Ovary (tissue), 9 donors: ENCODE results near the gene ZNF337. TPM values are rescaled to one million over a fixed set of nuclear protein-coding genes. Genes with fewer than 3 reads are reported as not detected.
"Not testable (repeated sequence)": the region's sequence is repeated elsewhere in the genome, so short reads cannot be mapped to it uniquely, and the experiment has no call there.

Experiments used
- DNase-seq, 5 donors: peaks; one replicate each; pipeline ENCODE4 v3.0.0-alpha.2; 2019 to 2020
- H3K27ac ChIP-seq, 2 donors: fragments of 200-600 bp; one replicate each; pipeline versions ENCODE4 v1.5.1 to v1.8.0; 2019 to 2022
- H3K27me3 ChIP-seq: fragments of 200-600 bp; one replicate; pipeline ENCODE4 v1.8.0; 2022
- H3K36me3 ChIP-seq: fragments of 200-600 bp; sonication (generic); one replicate; pipeline ENCODE4 v1.5.1; 2019
- H3K4me1 ChIP-seq: one replicate; pipeline ENCODE4 v1.8.1; 2013; ENCODE audit warnings: mild to moderate bottlenecking, moderate library complexity; ENCODE audit not compliant: insufficient read depth
- H3K4me3 ChIP-seq: fragments of 200-600 bp; sonication (generic); one replicate; pipeline ENCODE4 v1.5.1; 2017
- H3K9me3 ChIP-seq, 2 donors: fragments of 200-600 bp in 1 of 2; sonication (generic) in 1 of 2; one replicate each; pipeline versions ENCODE4 v1.5.1 to v1.8.1; 2013 to 2019; ENCODE audit warnings: mild to moderate bottlenecking in 1 of 2, moderate library complexity in 1 of 2
- CTCF ChIP-seq, 3 donors: fragments of 450-650 bp in 2 of 3; fragments of 200-600 bp in 1 of 3; IDR thresholded peaks; one replicate each; pipeline versions ENCODE4 v1.5.1 to v1.8.0; 2016 to 2022; ENCODE audit warnings: antibody characterized with exemption in 3 of 3, mild to moderate bottlenecking in 1 of 3
- EP300 ChIP-seq: sonication (generic); formaldehyde crosslinking; IDR thresholded peaks from one replicate; pipeline ENCODE4 v1.6.1; 2017; ENCODE audit warnings: antibody characterized with exemption
- POLR2A ChIP-seq: fragments of 450-650 bp; IDR thresholded peaks from one replicate; pipeline ENCODE4 v1.6.1; 2017; ENCODE audit warnings: antibody characterized with exemption, mild to moderate bottlenecking, moderate library complexity
- WGBS, 3 donors: extraction: QIAGEN DNeasy Blood & Tissue Kit in 1 of 3; methylation state at CpG; one replicate each; pipeline versions ENCODE4 v1.1.5 to v1.1.7; 2013 to 2017; 5-methylcytosine and 5-hydroxymethylcytosine counted together
- intact Hi-C, 4 donors: fragments of 100-400 bp; cut with DNase I; formaldehyde crosslinking; loops; one replicate each; pipeline versions ENCODE4 v1.11.0 to v1.15.1; 2022 to 2023
- polyA plus RNA-seq, 2 donors: library from polyadenylated mRNA; stranded (reverse); fragments of 200-250 nt in 1 of 2; fragments of 350-450 nt in 1 of 2; fragmentation: Illumina TruSeq in 1 of 2; extraction: RNeasy Lipid Tissue Mini Kit (QIAGEN cat#74804) in 1 of 2; gene quantifications; one replicate each; pipeline ENCODE4 v1.2.3, GENCODE V29; 2013 to 2014
- total RNA-seq, 7 donors: library from RNA; depleted of rRNA in 2 of 7; stranded (reverse); fragments of >200 nt in 2 of 7; fragmentation: NEBNext Ultra II Directional in 3 of 7; extraction: Animal tissue kit (Norgen Biotek cat#: 25700) in 3 of 7; gene quantifications; one replicate each; pipeline versions ENCODE4 v1.1.0 to v1.2.4, GENCODE V29; 2016 to 2023
- donor health status: DM: no; HTN: no; CAD: no; lungs with moderate emphysema.
- donor health status: DM: no; HTN: no; CAD: no.
- donor health status: Bipolar disorder and iron deficiency.
- donor health status: DM: yes; HTN: yes; CAD: no.
- donor health status: DM: no; HTN: no; CAD: no.
- donor health status: DM: yes; HTN: yes; CAD: no.

ZNF337 gene
- total and polyA plus RNA-seq, 9 donors: 16.5 to 29.5 (median 23.0) TPM

GRCh38 chr20:25707695-25708094, 11.0 kb upstream of the ZNF337 start:
- no peaks in the 10 kb centered on the region for H3K4me1 ChIP-seq
- H3K27me3 ChIP-seq: no peaks in the 10 kb centered on the region
- no peak for TF ChIP-seq POLR2A
- no peak for TF ChIP-seq EP300
- no peak for TF ChIP-seq CTCF (IDR thresholded peaks at IDR 0.05)
- no peak for DNase-seq
- no peaks in the 10 kb centered on the region for H3K9me3 ChIP-seq
- no peak overlapping the region for H3K27ac ChIP-seq
- H3K36me3 ChIP-seq: no peaks in the 10 kb centered on the region
- intact Hi-C loops: no loop called here
- no peak overlapping the region for H3K4me3 ChIP-seq

GRCh38 chr20:25706793-25707192, 10.1 kb upstream of the ZNF337 start:
- H3K4me1 ChIP-seq: no peaks in the 10 kb centered on the region
- intact Hi-C loops: no loop called here
- 92 to 94% (median 93%) methylated on average over 6 of the region's 6 CpGs for WGBS, 3 donors
- H3K27ac ChIP-seq: no peak overlapping the region
- H3K9me3 ChIP-seq: no peaks in the 10 kb centered on the region
- no peak for DNase-seq
- TF ChIP-seq EP300: no peak
- no peak for TF ChIP-seq CTCF (IDR thresholded peaks at IDR 0.05)
- no peak for TF ChIP-seq POLR2A
- no peaks in the 10 kb centered on the region for H3K36me3 ChIP-seq
- no peaks in the 10 kb centered on the region for H3K27me3 ChIP-seq
- H3K4me3 ChIP-seq: no peak overlapping the region

- no peak for DNase-seq
- Histone ChIP-seq H3K9me3 (no peaks in the 10 kb centered on the region), H3K27ac (no peak overlapping the region), H3K4me1 (no peaks in the 10 kb centered on the region), H3K4me3 (no peak overlapping the region), H3K27me3 (no peaks in the 10 kb centered on the region), H3K36me3 (no peaks in the 10 kb centered on the region)
- intact Hi-C loops: no loop called here
- TF ChIP-seq POLR2A (no peak), EP300 (no peak), CTCF (IDR thresholded peaks at IDR 0.05) (no peak)
Measured at GRCh38 chr20:25705830-25706351, 9.2 kb upstream of the ZNF337 start.

DNA sequence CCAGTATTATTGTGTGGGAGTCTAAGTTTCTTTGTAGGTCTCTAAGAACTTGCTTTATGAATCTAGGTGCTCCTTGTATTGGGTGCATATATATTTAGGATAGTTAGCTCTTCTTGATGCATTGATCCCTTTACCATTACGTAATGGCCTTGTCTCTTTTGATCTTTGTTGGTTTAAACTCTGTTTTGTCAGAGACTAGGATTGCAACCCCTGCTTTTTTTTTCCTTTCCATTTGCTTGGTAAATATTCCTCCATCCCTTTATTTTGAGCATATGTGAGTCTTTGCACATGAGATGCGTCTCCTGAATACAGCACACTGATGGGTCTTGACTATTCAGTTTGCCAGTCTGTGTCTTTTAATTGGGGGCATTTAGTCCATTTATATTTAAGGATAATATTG, 7.7 kb upstream of the ZNF337 start:
- DNase-seq, intact Hi-C loops, H3K4me3 ChIP-seq, H3K36me3 ChIP-seq, H3K4me1 ChIP-seq, H3K9me3 ChIP-seq, H3K27me3 ChIP-seq, H3K27ac ChIP-seq: not testable (repeated sequence)
- WGBS, 3 donors: 95 to 97% (median 96%) methylated on average over 2 of the region's 2 CpGs

GRCh38 chr20:25700835-25701234, 4.2 kb upstream of the ZNF337 start:
- H3K4me1 ChIP-seq, intact Hi-C loops, H3K27ac ChIP-seq, H3K9me3 ChIP-seq, H3K36me3 ChIP-seq, H3K4me3 ChIP-seq, H3K27me3 ChIP-seq, DNase-seq: not testable (repeated sequence)
- 86 to 94% (median 88%) methylated on average over 2 of the region's 2 CpGs for WGBS, 3 donors

- DNase-seq: no peak
- TF ChIP-seq EP300: no peak
- TF ChIP-seq POLR2A: no peak
- no peak for TF ChIP-seq CTCF (IDR thresholded peaks at IDR 0.05)
- H3K27ac ChIP-seq: no peak overlapping the region
- WGBS, 3 donors: 40 to 61% (median 58%) methylated on average over 1 of the region's 1 CpG
- no peaks in the 10 kb centered on the region for H3K36me3 ChIP-seq
- H3K4me1 ChIP-seq: no peaks in the 10 kb centered on the region
- H3K4me3 ChIP-seq: no peak overlapping the region
- H3K27me3 ChIP-seq: no peaks in the 10 kb centered on the region
- intact Hi-C loops: loop anchor here in 2 of 4 donors (10.0 kb wide), 2 partner anchors 75 to 195 kb away; partner anchors contain the start of gene NANP (in 1 of the 2)
- no peaks in the 10 kb centered on the region for H3K9me3 ChIP-seq
Measured at GRCh38 chr20:25699914-25700313, 3.3 kb upstream of the ZNF337 start.
